H1 (cell line): ENCODE measurements around the gene SPTAN1. TPM values are rescaled to one million over a fixed set of nuclear protein-coding genes. Genes with fewer than 3 reads are reported as not detected.

ENCODE experiments used
- CTCF ChIA-PET: fragments of 300-600 bp; sonication (Branson Sonifier 250); formaldehyde crosslinking; loops from one replicate; lab custom pipeline; 2021; ENCODE audit not compliant: partially characterized antibody; lab: Charles Lee
- POLR2A ChIA-PET: fragments of 300-600 bp; sonication (Branson Sonifier 250); formaldehyde crosslinking; loops from one replicate; lab custom pipeline; 2021; ENCODE audit warnings: inconsistent platforms; ENCODE audit not compliant: partially characterized antibody; lab: Charles Lee
- DNase-seq, 2 experiments: peaks; one replicate each; pipeline versions ENCODE4 v3.0.0 to v3.0.0-alpha.2; 2010 to 2022; ENCODE audit warnings: low spot score in 2 of 2, low read depth in 1 of 2, mixed read lengths in 1 of 2
- FAIRE-seq: peaks from 2 replicates; lab custom pipeline; 2011; peaks lifted over from hg19 to GRCh38; lab: Jason Lieb, UNC
- H2AFZ ChIP-seq: 2 replicates; pipeline ENCODE4 v1.8.1; 2012; ENCODE audit warnings: low read length, inconsistent platforms
- H2AK5ac ChIP-seq: 2 replicates; pipeline ENCODE4 v1.6.1; 2013; ENCODE audit warnings: low read depth, low read length
- H2BK120ac ChIP-seq: replicated peaks from 2 replicates; pipeline ENCODE3; 2013; ENCODE audit warnings: low read depth, low read length, inconsistent platforms
- H2BK12ac ChIP-seq: 2 replicates; pipeline ENCODE4 v1.6.1; 2013; ENCODE audit warnings: low read depth, low read length
- H2BK15ac ChIP-seq: 2 replicates; pipeline ENCODE4 v1.6.1; 2013; ENCODE audit warnings: low read length
- H2BK20ac ChIP-seq: 2 replicates; pipeline ENCODE4 v1.6.1; 2013; ENCODE audit warnings: low read length
- H2BK5ac ChIP-seq: 2 replicates; pipeline ENCODE4 v1.6.1; 2013; ENCODE audit warnings: low read depth, low read length
- H3K14ac ChIP-seq: 2 replicates; pipeline ENCODE4 v1.6.1; 2013; ENCODE audit warnings: inconsistent platforms; ENCODE audit not compliant: insufficient read length
- H3K18ac ChIP-seq: 2 replicates; pipeline ENCODE4 v1.6.1; 2013; ENCODE audit warnings: low read length; ENCODE audit errors: extremely low read depth
- H3K23ac ChIP-seq: 2 replicates; pipeline ENCODE4 v1.6.1; 2013; ENCODE audit warnings: inconsistent platforms; ENCODE audit not compliant: insufficient read length
- H3K23me2 ChIP-seq: 2 replicates; pipeline ENCODE4 v1.6.1; 2013; ENCODE audit warnings: low read depth, low read length
- H3K27ac ChIP-seq: 2 replicates; pipeline ENCODE4 v1.6.1; 2011; ENCODE audit warnings: low read depth, low read length, inconsistent platforms
- H3K27me3 ChIP-seq, 4 experiments: replicated peaks in 1 of 4; 1 replicate in 1 of 4; 2 replicates in 3 of 4; pipeline versions ENCODE4 v1.6.1 to v1.8.1; 2011 to 2013; ENCODE audit warnings: low read length in 3 of 4, mild to moderate bottlenecking in 3 of 4, inconsistent platforms in 2 of 4, mixed read lengths in 2 of 4, moderate library complexity in 1 of 4; ENCODE audit not compliant: control insufficient read depth in 3 of 4, insufficient read depth in 3 of 4; ENCODE audit errors: extremely low read depth in 1 of 4
- H3K36me3 ChIP-seq, 4 experiments: 2 replicates each; pipeline versions ENCODE4 v1.6.1 to v1.8.1; 2011 to 2013; ENCODE audit warnings: mild to moderate bottlenecking in 4 of 4, low read length in 3 of 4, moderate library complexity in 2 of 4, control low read depth in 1 of 4, inconsistent platforms in 1 of 4; ENCODE audit not compliant: insufficient read depth in 4 of 4, control insufficient read depth in 2 of 4
- H3K4ac ChIP-seq: replicated peaks from 2 replicates; pipeline ENCODE3; 2013; ENCODE audit warnings: low read length, low read depth, mixed read lengths, inconsistent platforms; ENCODE audit not compliant: insufficient read length
- H3K4me1 ChIP-seq, 4 experiments: replicated peaks in 1 of 4; 1 replicate in 1 of 4; 2 replicates in 3 of 4; pipeline versions ENCODE4 v1.6.1 to v1.8.1; 2011 to 2013; ENCODE audit warnings: low read length in 3 of 4, inconsistent platforms in 2 of 4, mixed read lengths in 1 of 4; ENCODE audit not compliant: insufficient read depth in 4 of 4, control insufficient read depth in 3 of 4
- H3K4me2 ChIP-seq, 2 experiments: 2 replicates each; pipeline versions ENCODE4 v1.6.1 to v1.8.1; 2011 to 2013; ENCODE audit warnings: low read depth in 2 of 2, low read length in 2 of 2, control low read depth in 1 of 2, inconsistent platforms in 1 of 2, mild to moderate bottlenecking in 1 of 2; ENCODE audit not compliant: insufficient read depth in 1 of 2
- H3K4me3 ChIP-seq, 4 experiments: fragments of 200-600, 300-600 bp in 1 of 4; sonication (generic), shearing (Covaris generic), sonication (Bioruptor Twin) in 1 of 4; 2 replicates each; pipeline versions ENCODE4 v1.5.1 to v1.8.1; 2011 to 2016; ENCODE audit warnings: low read length in 4 of 4, low read depth in 3 of 4, control low read depth in 2 of 4, inconsistent platforms in 2 of 4, mild to moderate bottlenecking in 2 of 4, mixed read lengths in 1 of 4, moderate library complexity in 1 of 4; ENCODE audit not compliant: insufficient read depth in 2 of 4; ENCODE audit errors: extremely low read depth in 1 of 4
- H3K56ac ChIP-seq: replicated peaks from 2 replicates; pipeline ENCODE3; 2013; ENCODE audit warnings: low read depth, mild to moderate bottlenecking, mixed read lengths, low read length, inconsistent platforms; ENCODE audit not compliant: insufficient read length
- H3K79me1 ChIP-seq: 2 replicates; pipeline ENCODE4 v1.6.1; 2013; ENCODE audit warnings: low read depth, low read length, control low read depth
- H3K79me2 ChIP-seq, 2 experiments: 2 replicates each; pipeline versions ENCODE4 v1.6.1 to v1.8.1; 2012 to 2013; ENCODE audit warnings: low read length in 2 of 2, mild to moderate bottlenecking in 2 of 2, inconsistent platforms in 1 of 2; ENCODE audit not compliant: insufficient read depth in 2 of 2, control insufficient read depth in 1 of 2
- H3K9ac ChIP-seq, 4 experiments: replicated peaks in 1 of 4; 1 replicate in 1 of 4; 2 replicates in 3 of 4; pipeline versions ENCODE4 v1.6.1 to v1.8.1; 2011 to 2013; ENCODE audit warnings: low read depth in 3 of 4, low read length in 3 of 4, control low read depth in 2 of 4, mild to moderate bottlenecking in 2 of 4, moderate library complexity in 2 of 4, inconsistent platforms in 1 of 4; ENCODE audit errors: extremely low read depth in 1 of 4
- H3K9me3 ChIP-seq, 2 experiments: 2 replicates each; pipeline versions ENCODE4 v1.6.1 to v1.8.1; 2012 to 2013; ENCODE audit warnings: mild to moderate bottlenecking in 2 of 2, moderate library complexity in 2 of 2, control low read depth in 1 of 2, inconsistent platforms in 1 of 2, low read depth in 1 of 2, low read length in 1 of 2, mixed read lengths in 1 of 2; ENCODE audit not compliant: insufficient read depth in 2 of 2
- H4K20me1 ChIP-seq, 2 experiments: replicated peaks in 1 of 2; 2 replicates each; pipeline versions ENCODE3 to v1.8.1; 2011 to 2013; ENCODE audit warnings: inconsistent platforms in 2 of 2, low read length in 2 of 2, mild to moderate bottlenecking in 1 of 2; ENCODE audit not compliant: insufficient read depth in 2 of 2, control insufficient read depth in 1 of 2
- H4K5ac ChIP-seq: 2 replicates; pipeline ENCODE4 v1.6.1; 2013; ENCODE audit warnings: low read length, low read depth, mixed read lengths, inconsistent platforms; ENCODE audit not compliant: insufficient read length
- H4K8ac ChIP-seq: 2 replicates; pipeline ENCODE4 v1.8.0; 2013; ENCODE audit warnings: mild to moderate bottlenecking, moderate library complexity, low read length, inconsistent platforms; ENCODE audit not compliant: insufficient read depth; ENCODE audit errors: extremely low read depth
- H4K91ac ChIP-seq: replicated peaks from 2 replicates; pipeline ENCODE3; 2013; ENCODE audit warnings: low read length, mixed read lengths, inconsistent platforms; ENCODE audit not compliant: insufficient read length
- BCL11A ChIP-seq, 2 experiments: IDR thresholded peaks; one replicate each; pipeline ENCODE4 v1.6.1; 2011; ENCODE audit warnings: low read depth in 2 of 2, low read length in 2 of 2, mild to moderate bottlenecking in 2 of 2
- HDAC2 ChIP-seq, 2 experiments: fragments of 300-600 bp in 1 of 2; sonication (generic) in 1 of 2; IDR thresholded peaks; 2 replicates each; pipeline ENCODE4 v1.6.1; 2011 to 2012; ENCODE audit warnings: low read depth in 2 of 2, low read length in 2 of 2, mild to moderate bottlenecking in 2 of 2, moderate library complexity in 2 of 2, borderline replicate concordance in 1 of 2, inconsistent platforms in 1 of 2
- JUN ChIP-seq: IDR thresholded peaks from 2 replicates; pipeline ENCODE4 v1.6.1; 2011; ENCODE audit warnings: low read depth, mild to moderate bottlenecking, improper control_type of control experiment, low read length
- PHF8 ChIP-seq: fragments of 200-600 bp; sonication (generic); conservative IDR thresholded peaks from 2 replicates; pipeline ENCODE4 v1.7.1; 2012; ENCODE audit warnings: low read depth, mild to moderate bottlenecking, inconsistent platforms, low read length, moderate library complexity
- SIRT6 ChIP-seq: IDR thresholded peaks from one replicate; pipeline ENCODE4 v1.7.1; 2012; ENCODE audit warnings: low read length, inconsistent platforms
- WGBS, 2 experiments: shearing (Covaris generic) in 1 of 2; methylation state at CpG; one replicate each; pipeline versions ENCODE4 v1.1.6 to v1.1.7; 2013 to 2015; ENCODE audit warnings: low lambda C conversion rate in 2 of 2, mixed read lengths in 2 of 2, inconsistent platforms in 1 of 2, low coverage in 1 of 2, missing lambda C conversion rate in 1 of 2; ENCODE audit not compliant: insufficient replicate concordance in 2 of 2, insufficient coverage in 1 of 2, insufficient read length in 1 of 2; ENCODE audit errors: extremely low coverage in 1 of 2, missing lambda C conversion rate in 1 of 2; 5-methylcytosine and 5-hydroxymethylcytosine counted together
- polyA plus RNA-seq, 7 experiments: library from polyadenylated mRNA; depleted of rRNA in 3 of 7; stranded (reverse) in 5 of 7; unstranded in 2 of 7; fragments of >200 nt in 5 of 7; fragments of 200-250 nt in 2 of 7; gene quantifications; 1 replicate in 5 of 7; 2 replicates in 1 of 7; 4 replicates in 1 of 7; pipeline versions ENCODE4 v1.2.1 to v1.2.3, GENCODE V29; 2011 to 2013; ENCODE audit warnings: missing spikeins in 2 of 7, mixed read lengths in 2 of 7
- total RNA-seq: library from RNA; stranded (reverse); fragmentation: NEBNext Ultra II Directional; extraction: Animal tissue kit (Norgen Biotek cat#: 25700); gene quantifications from 2 replicates; pipeline ENCODE4 v1.2.1, GENCODE V29; 2021

The SPTAN1 gene
- total and polyA plus RNA-seq, 2 of the 8 experiments (the other 6 are each of a cell fraction or from before 2014, with no cell fraction given) = 182 to 216 TPM

DNA sequence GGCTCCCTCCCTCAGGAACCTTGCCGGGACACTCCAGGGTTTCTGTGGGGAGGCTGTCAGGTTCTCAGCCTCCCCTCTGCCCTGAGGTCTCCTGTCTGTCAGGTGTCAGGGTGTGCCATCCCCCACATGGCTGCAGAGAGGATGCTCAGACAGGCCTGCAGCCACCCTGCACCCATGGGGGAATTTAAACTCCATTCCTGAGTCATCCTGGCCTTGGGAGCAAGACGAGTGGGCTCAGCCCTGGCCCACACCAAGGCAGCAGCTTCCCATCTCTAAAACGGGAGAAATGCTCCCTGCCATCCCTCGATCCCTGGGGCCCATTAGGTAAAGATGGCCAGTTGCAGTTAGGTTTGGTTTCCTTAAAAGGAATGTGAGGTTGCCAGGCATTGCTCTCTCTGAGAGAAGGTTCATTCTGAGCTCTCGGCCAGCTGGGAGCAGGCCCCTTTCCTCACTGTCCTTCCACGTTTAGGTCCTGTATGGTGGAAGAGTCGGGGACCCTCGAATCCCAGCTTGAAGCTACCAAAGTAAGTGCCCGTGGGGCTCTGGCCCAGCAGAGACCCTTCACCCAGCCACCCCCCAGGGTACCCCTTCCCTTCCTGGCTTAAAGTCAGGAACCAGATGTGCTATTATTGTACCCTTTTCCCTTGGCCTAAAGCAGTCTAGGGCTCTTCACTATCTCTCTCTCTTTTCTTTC, 77.6 kb downstream of the SPTAN1 start:
- Histone ChIP-seq H2AK5ac (no peak overlapping the region), H3K56ac (no peak overlapping the region), H3K4ac (no peak overlapping the region), H3K4me2 (no peak overlapping the region), H3K4me3 (no peak overlapping the region), H4K5ac (no peak overlapping the region), H4K8ac (no peak overlapping the region), H3K27ac (no peak overlapping the region), H2BK15ac (no peak overlapping the region), H3K79me2 (no peaks in the 10 kb centered on the region), H3K4me1 (peaks cover 0 to 3% (median 1%) of the 10 kb centered on the region in 4 experiments; a peak in 3 of 7 replicates), H2BK5ac (no peak overlapping the region), H3K36me3 (peaks cover 25 to 56% (median 41%) of the 10 kb centered on the region in 4 experiments; a peak in 6 of 8 replicates), H2BK20ac (no peak overlapping the region), H3K9me3 (no peaks in the 10 kb centered on the region), H3K23me2 (no peaks in the 10 kb centered on the region), H3K9ac (no peak overlapping the region), H4K91ac (no peak overlapping the region), H3K79me1 (peaks cover 8% of the 10 kb centered on the region), H3K27me3 (no peaks in the 10 kb centered on the region), H2BK12ac (no peak overlapping the region), H2AFZ (no peak overlapping the region), H2BK120ac (no peak overlapping the region), H4K20me1 (peaks cover 5 to 17% of the 10 kb centered on the region in 2 experiments), H3K18ac (no peak overlapping the region), H3K23ac (no peak overlapping the region), H3K14ac (no peak overlapping the region)
- POLR2A ChIA-PET = interaction anchor here (0.6 to 1.1 kb wide), 3 partner anchors 8 to 380 kb away, joined by 3 read pairs; no protein-coding TSS in a partner anchor
- 82% methylated on average over 9 of the region's 9 CpGs; no CpG with 5 or more reads in 1 of the 2 experiments for WGBS, 2 experiments
- TF ChIP-seq HDAC2 (IDR thresholded peaks at IDR 0.05; ENCODE audit: borderline replicate concordance in 1 of 2, low read depth in 2 of 2, low read length in 2 of 2) (no peak), JUN (no peak), PHF8 (no peak), BCL11A (IDR thresholded peaks at IDR 0.05; ENCODE audit: low read depth in 2 of 2, low read length in 2 of 2) (no peak), SIRT6 (no peak)
- CTCF ChIA-PET = no interaction called here
- no peak for FAIRE-seq
- DNase-seq = no peak
